CD14-positive monocyte (primary cell): ENCODE results near the gene UBA6. TPM values are rescaled to one million over a fixed set of nuclear protein-coding genes. Genes with fewer than 3 reads are reported as not detected.

Experiments used
- DNase-seq, 3 donors: peaks; one replicate each; pipeline ENCODE4 v3.0.0-alpha.2; 2011 to 2022
- H2AFZ ChIP-seq: 2 replicates; pipeline ENCODE4 v1.6.0; 2012; ENCODE audit warnings: mild to moderate bottlenecking, low read depth, low read length, inconsistent platforms; ENCODE audit not compliant: insufficient read depth, poor library complexity, severe bottlenecking
- H3K27ac ChIP-seq, 2 donors: 1 replicate in 1 of 2; 2 replicates in 1 of 2; pipeline ENCODE4 v1.5.1; 2012 to 2013; ENCODE audit warnings: low read length in 2 of 2, control low read depth in 1 of 2, inconsistent platforms in 1 of 2, low read depth in 1 of 2, mild to moderate bottlenecking in 1 of 2
- H3K27me3 ChIP-seq, 2 donors: one replicate each; pipeline versions ENCODE4 v1.6.0 to v1.6.1; 2011 to 2013; ENCODE audit warnings: low read length in 2 of 2; ENCODE audit not compliant: control insufficient read depth in 2 of 2, insufficient read depth in 2 of 2
- H3K36me3 ChIP-seq, 2 donors: replicated peaks in 1 of 2; 1 replicate in 1 of 2; 2 replicates in 1 of 2; pipeline versions ENCODE4 v1.5.1 to v1.6.1; 2012 to 2013; ENCODE audit warnings: low read length in 2 of 2, control low read depth in 1 of 2, inconsistent platforms in 1 of 2, mild to moderate bottlenecking in 1 of 2; ENCODE audit not compliant: insufficient read depth in 2 of 2, control insufficient read depth in 1 of 2
- H3K4me1 ChIP-seq, 2 donors: 1 replicate in 1 of 2; 2 replicates in 1 of 2; pipeline versions ENCODE4 v1.5.1 to v1.6.1; 2012 to 2013; ENCODE audit warnings: low read length in 2 of 2, control low read depth in 1 of 2, inconsistent platforms in 1 of 2, mild to moderate bottlenecking in 1 of 2, moderate library complexity in 1 of 2; ENCODE audit not compliant: insufficient read depth in 2 of 2, control insufficient read depth in 1 of 2
- H3K4me2 ChIP-seq: replicated peaks from 2 replicates; pipeline ENCODE3; 2012; ENCODE audit warnings: low read length, moderate library complexity, mild to moderate bottlenecking; ENCODE audit not compliant: poor library complexity, severe bottlenecking; ENCODE audit errors: extremely low read depth
- H3K4me3 ChIP-seq, 3 experiments: fragments of 200-600 bp in 1 of 3; sonication (generic) in 1 of 3; replicated peaks in 1 of 3; 1 replicate in 2 of 3; 2 replicates in 1 of 3; pipeline ENCODE4 v1.5.1; 2011 to 2013; ENCODE audit warnings: low read length in 3 of 3, mild to moderate bottlenecking in 3 of 3, control low read depth in 2 of 3, low read depth in 2 of 3, inconsistent platforms in 1 of 3, moderate library complexity in 1 of 3
- H3K79me2 ChIP-seq: 2 replicates; pipeline ENCODE4 v1.6.0; 2012; ENCODE audit warnings: mild to moderate bottlenecking, control low read depth, inconsistent platforms, low read length, moderate library complexity; ENCODE audit not compliant: insufficient read depth
- H3K9ac ChIP-seq: 2 replicates; pipeline ENCODE4 v1.6.0; 2017; ENCODE audit warnings: low read length, mild to moderate bottlenecking; ENCODE audit not compliant: insufficient read depth, poor library complexity, severe bottlenecking
- H3K9me3 ChIP-seq, 2 donors: replicated peaks in 1 of 2; 1 replicate in 1 of 2; 2 replicates in 1 of 2; pipeline versions ENCODE4 v1.5.1 to v1.6.1; 2012 to 2013; ENCODE audit warnings: low read length in 2 of 2, control low read depth in 1 of 2; ENCODE audit not compliant: control insufficient read depth in 1 of 2, insufficient read depth in 1 of 2
- H4K20me1 ChIP-seq: 2 replicates; pipeline ENCODE4 v1.6.0; 2012; ENCODE audit warnings: mild to moderate bottlenecking, low read length, control low read depth, moderate library complexity; ENCODE audit not compliant: insufficient read depth
- H3K27ac Mint-ChIP-seq, 7 donors: one replicate each; pipeline ENCODE4 v1.8.0; 2020; ENCODE audit warnings: mild to moderate bottlenecking in 7 of 7, mixed read lengths in 7 of 7, moderate library complexity in 6 of 7, inconsistent platforms in 2 of 7
- H3K27me3 Mint-ChIP-seq, 3 donors: one replicate each; pipeline ENCODE4 v1.8.0; 2021 to 2022; ENCODE audit warnings: low read depth in 3 of 3, mild to moderate bottlenecking in 3 of 3, mixed read lengths in 3 of 3, moderate library complexity in 3 of 3, inconsistent platforms in 1 of 3
- H3K36me3 Mint-ChIP-seq, 2 donors: one replicate each; pipeline ENCODE4 v1.8.0; 2020; ENCODE audit warnings: mixed read lengths in 2 of 2, inconsistent platforms in 1 of 2, mild to moderate bottlenecking in 1 of 2
- H3K4me1 Mint-ChIP-seq: one replicate; pipeline ENCODE4 v1.8.0; 2020; ENCODE audit warnings: mild to moderate bottlenecking, mixed read lengths
- H3K4me3 Mint-ChIP-seq, 2 donors: one replicate each; pipeline ENCODE4 v1.8.0; 2020; ENCODE audit warnings: mild to moderate bottlenecking in 2 of 2, mixed read lengths in 2 of 2, moderate library complexity in 1 of 2
- H3K9me3 Mint-ChIP-seq, 7 donors: one replicate each; pipeline ENCODE4 v1.8.0; 2020 to 2022; ENCODE audit warnings: mixed read lengths in 7 of 7, mild to moderate bottlenecking in 6 of 7, moderate library complexity in 6 of 7, inconsistent platforms in 2 of 7
- CTCF ChIP-seq: fragments of 200-600 bp; IDR thresholded peaks from one replicate; pipeline ENCODE4 v1.8.0; 2022; ENCODE audit warnings: antibody characterized with exemption, mild to moderate bottlenecking
- WGBS: methylation state at CpG from one replicate; pipeline ENCODE4 v1.1.5; 2013; ENCODE audit warnings: missing lambda C conversion rate; ENCODE audit not compliant: insufficient coverage; 5-methylcytosine and 5-hydroxymethylcytosine counted together
- intact Hi-C, 2 donors: fragments of 100-400 bp; cut with micrococcal nuclease; formaldehyde crosslinking; loops; one replicate each; pipeline versions ENCODE4 v1.15.0 to v1.15.1; 2023
- polyA plus RNA-seq, 3 donors: library from polyadenylated mRNA; depleted of rRNA in 1 of 3; unstranded in 2 of 3; stranded (reverse) in 1 of 3; fragments of 300-500 nt in 2 of 3; fragments of >200 nt in 1 of 3; fragmentation: Illumina TruSeq in 2 of 3; gene quantifications; 1 replicate in 2 of 3; 2 replicates in 1 of 3; pipeline ENCODE4 v1.2.3, GENCODE V29; 2012 to 2021

UBA6 gene
- polyA plus RNA-seq, 3 donors: 8.4 to 22.0 (median 21.0) TPM

GRCh38 chr4:67632492-67632891, 68.5 kb downstream of the UBA6 start:
- peaks cover 0 to 2% (median 0%) of the 10 kb centered on the region in 3 donors for H3K27me3 Mint-ChIP-seq
- peak overlapping the region in 1 of 2 donors; percentile 21 for H3K4me3 Mint-ChIP-seq
- WGBS: 4% methylated on average over 2 of the region's 3 CpGs
- TF ChIP-seq CTCF: no peak
- Histone ChIP-seq H3K9me3 (no peaks in the 10 kb centered on the region), H4K20me1 (no peaks in the 10 kb centered on the region), H3K36me3 (peaks cover 56 to 87% of the 10 kb centered on the region in 2 donors), H3K9ac (no peak overlapping the region), H3K4me2 (no peak overlapping the region), H3K27me3 (no peaks in the 10 kb centered on the region), H3K27ac (peak overlapping the region in 1 of 2 donors; percentile 53), H3K4me1 (peaks cover 0 to 3% of the 10 kb centered on the region in 2 donors), H3K4me3 (no peak overlapping the region), H2AFZ (no peak overlapping the region), H3K79me2 (no peaks in the 10 kb centered on the region)
- H3K27ac Mint-ChIP-seq: peak overlapping the region in 4 of 7 donors; percentile 16 to 83 (median 60)
- DNase-seq: no peak
- peaks cover 78 to 87% of the 10 kb centered on the region in 2 donors for H3K36me3 Mint-ChIP-seq
- peaks cover 11% of the 10 kb centered on the region for H3K4me1 Mint-ChIP-seq
- H3K9me3 Mint-ChIP-seq: peaks cover 0 to 4% (median 0%) of the 10 kb centered on the region in 7 donors
- intact Hi-C loops: no loop called here

- no peaks in the 10 kb centered on the region for H3K4me1 Mint-ChIP-seq
- no peaks in the 10 kb centered on the region for H3K9me3 Mint-ChIP-seq
- H3K4me3 Mint-ChIP-seq: no peak overlapping the region
- WGBS: 100% methylated on average over 2 of the region's 3 CpGs
- H3K27ac Mint-ChIP-seq: no peak overlapping the region
- Histone ChIP-seq H3K79me2 (no peaks in the 10 kb centered on the region), H3K9me3 (no peaks in the 10 kb centered on the region), H3K4me3 (no peak overlapping the region), H3K27ac (no peak overlapping the region), H2AFZ (no peak overlapping the region), H3K36me3 (peaks cover 87 to 97% of the 10 kb centered on the region in 2 donors), H3K4me2 (no peak overlapping the region), H3K4me1 (no peaks in the 10 kb centered on the region), H3K9ac (no peak overlapping the region), H4K20me1 (no peaks in the 10 kb centered on the region), H3K27me3 (no peaks in the 10 kb centered on the region)
- DNase-seq: no peak
- intact Hi-C loops: no loop called here
- no peak for TF ChIP-seq CTCF
- H3K27me3 Mint-ChIP-seq: no peaks in the 10 kb centered on the region
- peaks cover 69 to 87% of the 10 kb centered on the region in 2 donors for H3K36me3 Mint-ChIP-seq
Observed at GRCh38 chr4:67624939-67625338, 76.0 kb downstream of the UBA6 start.
